ENCODE data around the gene BICD1. TPM values are rescaled to one million over a fixed set of nuclear protein-coding genes. Genes with fewer than 3 reads are reported as not detected.

The BICD1 gene
- polyA plus RNA-seq, 2 of the 4 experiments (the other 2 are of a cell fraction), result 13.0 to 24.3 TPM

DNA sequence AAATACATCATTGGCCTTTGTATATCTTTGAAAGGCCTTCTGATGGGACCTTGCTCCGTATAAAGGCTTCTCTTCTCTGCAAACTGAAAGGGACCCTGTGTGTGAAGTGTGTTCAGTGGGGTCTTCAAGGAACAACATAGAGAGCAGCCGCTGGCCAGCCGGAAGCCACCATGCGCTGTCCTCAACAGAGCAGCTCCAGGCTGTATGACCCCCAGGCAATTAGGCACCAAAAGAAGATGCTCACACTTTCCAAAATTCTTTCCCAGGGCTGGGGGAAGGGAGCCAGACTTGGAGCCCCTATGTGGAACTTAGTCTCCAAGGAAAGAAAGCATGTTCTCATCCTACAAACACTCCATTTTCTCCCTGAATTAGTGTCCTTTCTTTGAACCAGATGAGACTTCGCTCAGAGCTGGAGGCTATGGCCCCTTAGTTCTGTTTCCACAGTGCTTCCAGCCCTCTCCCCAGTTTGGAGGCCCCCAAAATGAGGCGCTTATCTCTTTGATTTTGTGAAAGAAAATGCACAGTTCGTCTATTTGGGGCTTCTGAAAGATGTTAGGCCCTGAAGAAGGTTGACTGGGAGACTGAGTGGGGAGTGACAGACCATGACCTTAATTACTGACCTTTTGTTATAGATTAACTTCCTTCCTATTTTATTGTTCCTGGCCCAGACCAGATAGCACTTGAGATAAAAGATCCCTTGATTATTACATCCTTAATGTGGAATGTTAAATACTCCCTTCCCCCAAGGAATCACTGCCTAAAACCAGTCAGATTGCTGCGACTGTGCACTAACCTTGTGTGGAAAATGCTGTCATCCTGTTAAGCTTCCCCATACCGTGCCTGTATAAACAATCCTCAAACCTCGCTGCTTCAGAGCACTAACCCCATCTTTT, 164.4 kb downstream of the BICD1 start:
- peaks cover 44% of the 10 kb centered on the region for H3K4me1 ChIP-seq
- no peak for FAIRE-seq
- POLR2A ChIA-PET, result no interaction called here
- ATAC-seq, result peak; percentile 78 to 90
- no peak overlapping the region for H3K4me3 ChIP-seq
- CTCF ChIA-PET, result interaction anchor here (0.6 to 1.7 kb wide), 4 partner anchors 10 to 868 kb away, joined by 3 to 4 read pairs (median 3); no protein-coding TSS in a partner anchor
- peak; percentile 93 for TF ChIP-seq GATA3 (IDR thresholded peaks at IDR 0.05; ENCODE audit: borderline replicate concordance)
- peak in 1 of 2 experiments; percentile 21; a peak in 1 of 4 replicates for TF ChIP-seq CEBPB (IDR thresholded peaks at IDR 0.05)
- TF ChIP-seq MAFK (IDR thresholded peaks at IDR 0.05; ENCODE audit: partially characterized antibody), result no peak
- TF ChIP-seq, protein P1, sequence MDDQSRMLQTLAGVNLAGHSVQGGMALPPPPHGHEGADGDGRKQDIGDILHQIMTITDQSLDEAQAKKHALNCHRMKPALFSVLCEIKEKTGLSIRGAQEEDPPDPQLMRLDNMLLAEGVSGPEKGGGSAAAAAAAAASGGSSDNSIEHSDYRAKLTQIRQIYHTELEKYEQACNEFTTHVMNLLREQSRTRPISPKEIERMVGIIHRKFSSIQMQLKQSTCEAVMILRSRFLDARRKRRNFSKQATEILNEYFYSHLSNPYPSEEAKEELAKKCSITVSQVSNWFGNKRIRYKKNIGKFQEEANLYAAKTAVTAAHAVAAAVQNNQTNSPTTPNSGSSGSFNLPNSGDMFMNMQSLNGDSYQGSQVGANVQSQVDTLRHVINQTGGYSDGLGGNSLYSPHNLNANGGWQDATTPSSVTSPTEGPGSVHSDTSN (IDR thresholded peaks at IDR 0.05), result no peak
- TF ChIP-seq POLR2AphosphoS2 (conservative IDR thresholded peaks at IDR 0.05; ENCODE audit: low read length), result no peak
- no peak for TF ChIP-seq KDM1A (IDR thresholded peaks at IDR 0.05; ENCODE audit: low read depth)
- no peak for TF ChIP-seq RNF2 (IDR thresholded peaks at IDR 0.05; ENCODE audit: borderline replicate concordance, low read depth)
- TF ChIP-seq TP53 (CRISPR knock-in tag; IDR thresholded peaks at IDR 0.05), result no peak
- TF ChIP-seq CHD4 (IDR thresholded peaks at IDR 0.05; ENCODE audit: borderline replicate concordance), result no peak
- TF ChIP-seq FOXS1 (CRISPR knock-in tag; IDR thresholded peaks at IDR 0.05), result no peak
- no peak for TF ChIP-seq POLR2A (IDR thresholded peaks at IDR 0.05; ENCODE audit: low read length)
- TF ChIP-seq HEYL (CRISPR knock-in tag; IDR thresholded peaks at IDR 0.05), result no peak
- TF ChIP-seq RARB (CRISPR knock-in tag; IDR thresholded peaks at IDR 0.05), result no peak
- no peak for TF ChIP-seq KDM5A (IDR thresholded peaks at IDR 0.05)
- no peak for TF ChIP-seq CBX8 (IDR thresholded peaks at IDR 0.05)
- TF ChIP-seq PHF8 (IDR thresholded peaks at IDR 0.05; ENCODE audit: borderline replicate concordance, low read depth), result no peak
- no peak for TF ChIP-seq ZNF302 (CRISPR knock-in tag; IDR thresholded peaks at IDR 0.05)
- TF ChIP-seq HOXB5 (CRISPR knock-in tag; IDR thresholded peaks at IDR 0.05), result no peak
- 0 out of 5 replicates have a peak, but pooled peaks of 1 of the 2 experiments have one; percentile 31 for TF ChIP-seq JUN (IDR thresholded peaks at IDR 0.05)
- TF ChIP-seq EP300 (IDR thresholded peaks at IDR 0.05), result no peak; a peak in 2 of 5 replicates
- no peak for TF ChIP-seq HOXB13 (CRISPR knock-in tag; IDR thresholded peaks at IDR 0.05; ENCODE audit: low read depth)
- no peak for TF ChIP-seq MYC (IDR thresholded peaks at IDR 0.05; ENCODE audit: borderline replicate concordance, low read length)
- TF ChIP-seq BHLHE40 (IDR thresholded peaks at IDR 0.05; ENCODE audit: low read depth, low read length), result no peak
- TF ChIP-seq, protein P2, sequence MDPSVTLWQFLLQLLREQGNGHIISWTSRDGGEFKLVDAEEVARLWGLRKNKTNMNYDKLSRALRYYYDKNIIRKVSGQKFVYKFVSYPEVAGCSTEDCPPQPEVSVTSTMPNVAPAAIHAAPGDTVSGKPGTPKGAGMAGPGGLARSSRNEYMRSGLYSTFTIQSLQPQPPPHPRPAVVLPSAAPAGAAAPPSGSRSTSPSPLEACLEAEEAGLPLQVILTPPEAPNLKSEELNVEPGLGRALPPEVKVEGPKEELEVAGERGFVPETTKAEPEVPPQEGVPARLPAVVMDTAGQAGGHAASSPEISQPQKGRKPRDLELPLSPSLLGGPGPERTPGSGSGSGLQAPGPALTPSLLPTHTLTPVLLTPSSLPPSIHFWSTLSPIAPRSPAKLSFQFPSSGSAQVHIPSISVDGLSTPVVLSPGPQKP (IDR thresholded peaks at IDR 0.05; ENCODE audit: low read depth, low read length), result no peak
- no peak for TF ChIP-seq MAZ (IDR thresholded peaks at IDR 0.05; ENCODE audit: borderline replicate concordance, low read depth, low read length)
- TF ChIP-seq NPAS2 (CRISPR knock-in tag; IDR thresholded peaks at IDR 0.05; ENCODE audit: borderline replicate concordance), result no peak
- DNase-seq (ENCODE audit: low read depth in 1 of 2, low spot score in 1 of 2), result peak in 1 of 2 experiments; percentile 78
- peak overlapping the region; percentile 29 to 73; a peak in 5 of 6 replicates for H3K27ac ChIP-seq
- H3K9me3 ChIP-seq, result no peaks in the 10 kb centered on the region
- WGBS (ENCODE audit: missing lambda C conversion rate), result 52% methylated on average over 10 of the region's 10 CpGs
- peak overlapping the region; percentile 64 for H3K4me2 ChIP-seq

DNA sequence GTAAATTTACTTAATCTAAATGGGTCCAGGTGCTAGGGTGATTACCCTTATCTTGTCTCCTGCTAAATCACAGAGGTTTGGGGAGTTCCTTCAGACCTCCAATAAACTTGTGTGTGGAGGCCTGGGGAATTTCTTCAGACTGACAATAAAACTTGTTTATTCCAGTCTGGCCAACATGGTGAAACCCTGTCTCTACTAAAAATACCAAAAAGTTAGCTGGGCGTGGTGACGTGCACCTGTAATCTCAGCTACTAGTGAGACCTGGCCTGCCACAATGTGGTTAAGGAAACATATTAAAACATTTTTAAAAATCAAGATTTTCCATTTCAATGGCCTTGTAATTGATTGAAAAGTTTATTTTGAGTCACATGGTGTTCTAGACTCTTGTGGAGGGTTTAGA, 165.8 kb downstream of the BICD1 start:
- Histone ChIP-seq H3K27ac (peak overlapping the region in 1 of 2 experiments; percentile 73; a peak in 3 of 6 replicates), H3K4me1 (peaks cover 40% of the 10 kb centered on the region), H3K9me3 (no peaks in the 10 kb centered on the region), H3K4me2 (peak overlapping the region; percentile 64), H3K4me3 (no peak overlapping the region)
- DNase-seq (ENCODE audit: low read depth in 1 of 2, low spot score in 1 of 2) (no peak), ATAC-seq (no peak), FAIRE-seq (no peak)
- CTCF ChIA-PET, result interaction anchor here (1.7 kb wide), 1 partner anchor 22 kb away, joined by 4 read pairs; no protein-coding TSS in a partner anchor
- 94% methylated on average over 2 of the region's 2 CpGs for WGBS (ENCODE audit: missing lambda C conversion rate)
- no peak for TF ChIP-seq MAFK (IDR thresholded peaks at IDR 0.05; ENCODE audit: partially characterized antibody)
- TF ChIP-seq, protein P1 (IDR thresholded peaks at IDR 0.05), result no peak
- no peak for TF ChIP-seq KDM5A (IDR thresholded peaks at IDR 0.05)
- TF ChIP-seq POLR2AphosphoS2 (conservative IDR thresholded peaks at IDR 0.05; ENCODE audit: low read length), result no peak
- TF ChIP-seq, protein P3, sequence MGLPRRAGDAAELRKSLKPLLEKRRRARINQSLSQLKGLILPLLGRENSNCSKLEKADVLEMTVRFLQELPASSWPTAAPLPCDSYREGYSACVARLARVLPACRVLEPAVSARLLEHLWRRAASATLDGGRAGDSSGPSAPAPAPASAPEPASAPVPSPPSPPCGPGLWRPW (IDR thresholded peaks at IDR 0.05), result no peak
- TF ChIP-seq GATA3 (IDR thresholded peaks at IDR 0.05; ENCODE audit: borderline replicate concordance), result no peak
- TF ChIP-seq EHF (CRISPR knock-in tag; IDR thresholded peaks at IDR 0.05), result no peak
- no peak for TF ChIP-seq TFCP2L1 (CRISPR knock-in tag; IDR thresholded peaks at IDR 0.05)
- no peak for TF ChIP-seq RCOR1 (IDR thresholded peaks at IDR 0.05; ENCODE audit: low read depth, low read length)
- POLR2A ChIA-PET, result no interaction called here
